Activated CD4-positive, alpha-beta T cell treated with anti-CD3 and anti-CD28 coated beads, Interleukin-2, amount 10 ng/mL, durations not matched to agents 7 days and 5 days (primary cell): ENCODE results near the gene IMPG2. TPM values are rescaled to one million over a fixed set of nuclear protein-coding genes. Genes with fewer than 3 reads are reported as not detected.

Source experiments
- CTCF ChIA-PET: fragments of 350-600 bp; sonication (Branson Sonifier 250); formaldehyde crosslinking; loops from one replicate; lab custom pipeline; 2021; ENCODE audit warnings: antibody characterized with exemption; lab: Charles Lee
- POLR2A ChIA-PET: fragments of 350-600 bp; sonication (Branson Sonifier 250); formaldehyde crosslinking; loops from one replicate; lab custom pipeline; 2021; ENCODE audit warnings: antibody characterized with exemption; lab: Charles Lee
- DNase-seq: peaks from one replicate; pipeline ENCODE4 v3.0.0-alpha.2; 2020
- H3K27ac Mint-ChIP-seq: one replicate; pipeline ENCODE4 v1.8.0; 2021; ENCODE audit warnings: mild to moderate bottlenecking, moderate library complexity, mixed read lengths
- H3K27me3 Mint-ChIP-seq: one replicate; pipeline ENCODE4 v1.8.0; 2021; ENCODE audit warnings: mixed read lengths
- H3K36me3 Mint-ChIP-seq: one replicate; pipeline ENCODE4 v1.8.0; 2021; ENCODE audit warnings: low read depth, mixed read lengths
- H3K4me1 Mint-ChIP-seq: one replicate; pipeline ENCODE4 v1.8.0; 2021; ENCODE audit warnings: mixed read lengths
- H3K4me3 Mint-ChIP-seq: one replicate; pipeline ENCODE4 v1.8.0; 2021; ENCODE audit warnings: mild to moderate bottlenecking, moderate library complexity, mixed read lengths
- H3K9me3 Mint-ChIP-seq: one replicate; pipeline ENCODE4 v1.8.0; 2021; ENCODE audit warnings: mixed read lengths
- total RNA-seq, 2 experiments: library from RNA; stranded (reverse); gene quantifications; one replicate each; pipeline ENCODE4 v1.2.3, GENCODE V29; 2021

Gene IMPG2
- total RNA-seq, 2 experiments from 2014 or later, result 0.37 to 0.50 TPM

- Mint-ChIP-seq H3K4me3 (no peak overlapping the region), H3K4me1 (peaks cover 2% of the 10 kb centered on the region), H3K36me3 (peaks cover 4% of the 10 kb centered on the region), H3K27me3 (no peaks in the 10 kb centered on the region), H3K9me3 (peaks cover 19% of the 10 kb centered on the region), H3K27ac (no peak overlapping the region)
- ChIA-PET CTCF (no interaction called here), POLR2A (no interaction called here)
- DNase-seq, result no peak
Observed at GRCh38 chr3:101303089-101303731, 17.2 kb downstream of the IMPG2 start.

DNA sequence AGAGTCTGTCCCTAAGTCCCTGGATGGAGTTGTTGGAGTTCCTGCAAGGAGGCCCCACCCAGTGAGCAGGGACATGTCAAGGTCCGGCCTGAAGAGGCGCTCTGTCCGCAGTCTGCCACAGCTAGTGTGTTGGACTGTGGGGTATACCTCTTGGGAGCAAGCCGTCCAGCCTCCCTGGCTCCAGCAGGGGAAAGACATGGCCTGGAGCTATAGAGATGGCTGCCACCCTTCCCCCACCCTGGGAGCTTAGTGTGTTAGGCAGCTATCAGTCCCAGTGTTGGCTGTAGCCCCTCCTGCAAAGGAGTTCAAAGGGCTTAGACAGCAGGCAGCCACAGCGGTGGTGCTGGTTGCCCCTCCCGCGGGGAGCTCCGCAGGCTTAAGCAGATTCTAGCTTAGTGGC is 20.3 kb downstream of the IMPG2 start:
- H3K27ac Mint-ChIP-seq, result no peak overlapping the region
- peaks cover 19% of the 10 kb centered on the region for H3K9me3 Mint-ChIP-seq
- ChIA-PET CTCF (interaction anchor here (1.0 to 1.2 kb wide), 2 partner anchors 11 to 18 kb away, joined by 3 to 5 read pairs; no protein-coding TSS in a partner anchor), POLR2A (no interaction called here)
- H3K27me3 Mint-ChIP-seq, result no peaks in the 10 kb centered on the region
- no peak for DNase-seq
- peaks cover 2% of the 10 kb centered on the region for H3K4me1 Mint-ChIP-seq
- H3K4me3 Mint-ChIP-seq, result no peak overlapping the region
- H3K36me3 Mint-ChIP-seq, result peaks cover 1% of the 10 kb centered on the region

DNA sequence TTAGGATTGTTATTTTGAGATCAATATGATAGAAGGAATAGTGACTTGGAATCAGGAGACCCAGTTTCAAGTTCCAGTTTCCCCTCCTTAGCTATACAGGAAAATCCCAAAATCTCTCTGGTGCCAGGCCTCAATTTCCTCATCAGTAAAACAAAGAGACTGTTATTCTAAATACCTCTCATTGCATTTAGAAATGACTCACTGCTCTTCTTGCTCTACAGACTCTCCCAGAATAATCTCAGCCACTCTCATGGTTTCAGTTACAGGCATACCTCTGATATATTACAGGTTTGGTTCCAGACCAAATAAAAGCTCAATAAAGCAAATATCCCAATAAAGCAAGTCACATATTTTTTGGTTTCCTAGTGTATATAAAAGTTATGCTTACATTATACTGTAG is 28.3 kb downstream of the IMPG2 start:
- peaks cover 1% of the 10 kb centered on the region for H3K36me3 Mint-ChIP-seq
- DNase-seq, result no peak
- POLR2A ChIA-PET, result no interaction called here
- peaks cover 5% of the 10 kb centered on the region for H3K9me3 Mint-ChIP-seq
- no peak overlapping the region for H3K27ac Mint-ChIP-seq
- CTCF ChIA-PET, result no interaction called here
- no peaks in the 10 kb centered on the region for H3K27me3 Mint-ChIP-seq
- H3K4me3 Mint-ChIP-seq, result no peak overlapping the region
- no peaks in the 10 kb centered on the region for H3K4me1 Mint-ChIP-seq

GRCh38 chr3:101288294-101288693 is 32.1 kb downstream of the IMPG2 start:
- Mint-ChIP-seq H3K4me1 (no peaks in the 10 kb centered on the region), H3K4me3 (no peak overlapping the region), H3K27ac (no peak overlapping the region), H3K9me3 (no peaks in the 10 kb centered on the region), H3K36me3 (no peaks in the 10 kb centered on the region), H3K27me3 (no peaks in the 10 kb centered on the region)
- POLR2A ChIA-PET, result no interaction called here
- DNase-seq, result no peak
- CTCF ChIA-PET, result no interaction called here

DNA sequence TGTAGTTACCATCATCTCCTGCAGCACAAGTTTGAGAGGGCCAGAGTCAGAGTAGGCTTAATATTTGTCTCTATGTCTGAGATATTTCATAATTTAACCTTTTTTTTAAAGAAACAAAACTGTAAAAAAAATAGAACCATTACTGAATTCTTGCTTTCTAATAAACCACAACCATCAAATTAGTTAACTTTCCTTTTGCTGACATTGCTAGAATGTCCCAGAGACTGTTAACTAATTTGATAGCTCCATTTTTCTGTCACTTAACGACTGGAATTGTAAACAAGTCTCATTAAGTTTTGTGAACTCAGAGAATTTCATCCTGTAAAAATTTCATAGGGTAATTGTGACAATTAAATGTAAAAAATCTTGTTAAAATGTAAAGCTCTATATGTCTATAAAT is 35.6 kb downstream of the IMPG2 start:
- CTCF ChIA-PET, result interaction anchor here (1.3 kb wide), 1 partner anchor 28 kb away, joined by 3 read pairs; no protein-coding TSS in a partner anchor

DNA sequence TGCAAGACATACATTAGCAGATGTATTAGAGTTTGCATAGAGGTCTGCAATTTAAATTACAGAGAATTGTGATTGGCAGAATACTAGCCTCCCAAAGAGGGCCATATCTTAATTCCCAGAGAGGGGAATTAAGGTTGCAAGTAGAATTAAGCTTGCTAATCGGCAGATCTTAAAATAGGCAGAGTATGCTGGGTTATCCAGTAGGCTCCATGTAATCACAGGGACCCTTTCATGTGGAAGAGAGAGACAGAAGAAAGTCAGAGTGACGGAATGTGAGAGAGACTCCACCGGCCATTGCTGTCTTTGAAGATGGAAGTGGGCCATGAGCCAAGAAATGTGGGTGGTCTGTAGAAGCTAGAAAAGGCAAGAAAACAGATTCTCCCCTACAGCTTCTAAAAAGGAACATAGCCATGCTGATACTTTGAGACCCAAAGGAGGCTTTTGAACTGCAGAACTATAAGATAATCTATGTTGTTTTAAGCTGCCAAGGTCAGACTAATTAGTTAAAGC is 38.8 kb downstream of the IMPG2 start:
- no peaks in the 10 kb centered on the region for H3K36me3 Mint-ChIP-seq
- no peaks in the 10 kb centered on the region for H3K9me3 Mint-ChIP-seq
- ChIA-PET CTCF (no interaction called here), POLR2A (no interaction called here)
- H3K27me3 Mint-ChIP-seq, result no peaks in the 10 kb centered on the region
- no peak overlapping the region for H3K27ac Mint-ChIP-seq
- no peak overlapping the region for H3K4me3 Mint-ChIP-seq
- H3K4me1 Mint-ChIP-seq, result no peaks in the 10 kb centered on the region
- DNase-seq, result no peak

More for the DNA sequence above, 35.6 kb downstream of the IMPG2 start:
- no peaks in the 10 kb centered on the region for H3K9me3 Mint-ChIP-seq
- no peaks in the 10 kb centered on the region for H3K36me3 Mint-ChIP-seq
- H3K4me1 Mint-ChIP-seq, result no peaks in the 10 kb centered on the region
- H3K4me3 Mint-ChIP-seq, result no peak overlapping the region
- DNase-seq, result no peak
- no peaks in the 10 kb centered on the region for H3K27me3 Mint-ChIP-seq
- no peak overlapping the region for H3K27ac Mint-ChIP-seq
- POLR2A ChIA-PET, result no interaction called here

DNA sequence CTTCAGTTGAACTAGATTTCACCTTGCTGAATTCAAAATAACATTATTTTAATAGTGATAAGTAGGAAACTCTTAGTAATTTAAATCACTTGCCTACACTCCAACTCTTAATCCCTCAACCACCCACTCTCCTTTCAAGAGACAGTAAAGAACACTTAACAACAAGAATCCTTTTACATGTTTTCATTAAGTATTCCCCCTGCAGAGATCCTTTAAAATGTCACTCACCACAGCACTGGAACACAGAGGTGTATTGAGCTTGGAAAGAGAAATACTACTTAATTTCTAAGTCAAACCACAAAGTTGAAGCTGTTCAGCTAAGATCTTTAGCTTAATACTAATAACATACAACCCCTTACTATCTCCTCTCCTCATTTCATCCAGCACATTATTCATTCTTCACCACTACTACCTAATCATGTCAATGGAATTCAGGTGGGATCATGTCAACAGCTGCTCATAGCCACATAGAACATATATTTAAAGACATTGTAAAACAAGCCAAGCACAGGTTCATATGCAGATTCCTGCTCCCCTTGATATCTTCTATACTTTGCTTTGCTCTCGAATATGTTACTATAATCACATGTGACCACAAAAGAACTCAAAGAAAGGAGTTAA is 40.5 kb downstream of the IMPG2 start:
- POLR2A ChIA-PET, result no interaction called here
- Mint-ChIP-seq H3K9me3 (no peaks in the 10 kb centered on the region), H3K4me3 (no peak overlapping the region), H3K27ac (no peak overlapping the region), H3K36me3 (no peaks in the 10 kb centered on the region), H3K4me1 (no peaks in the 10 kb centered on the region), H3K27me3 (no peaks in the 10 kb centered on the region)
- CTCF ChIA-PET, result no interaction called here
- no peak for DNase-seq

GRCh38 chr3:101279162-101279561 is 41.2 kb downstream of the IMPG2 start:
- Mint-ChIP-seq H3K36me3 (no peaks in the 10 kb centered on the region), H3K4me1 (no peaks in the 10 kb centered on the region), H3K4me3 (no peak overlapping the region), H3K9me3 (no peaks in the 10 kb centered on the region), H3K27me3 (no peaks in the 10 kb centered on the region), H3K27ac (no peak overlapping the region)
- no peak for DNase-seq
- CTCF ChIA-PET, result no interaction called here
- POLR2A ChIA-PET, result no interaction called here

GRCh38 chr3:101278727-101279126 is 41.6 kb downstream of the IMPG2 start:
- CTCF ChIA-PET, result no interaction called here
- H3K27ac Mint-ChIP-seq, result no peak overlapping the region
- H3K27me3 Mint-ChIP-seq, result no peaks in the 10 kb centered on the region
- no peaks in the 10 kb centered on the region for H3K4me1 Mint-ChIP-seq
- H3K9me3 Mint-ChIP-seq, result no peaks in the 10 kb centered on the region
- no peaks in the 10 kb centered on the region for H3K36me3 Mint-ChIP-seq
- no peak overlapping the region for H3K4me3 Mint-ChIP-seq
- POLR2A ChIA-PET, result no interaction called here
- DNase-seq, result no peak

DNA sequence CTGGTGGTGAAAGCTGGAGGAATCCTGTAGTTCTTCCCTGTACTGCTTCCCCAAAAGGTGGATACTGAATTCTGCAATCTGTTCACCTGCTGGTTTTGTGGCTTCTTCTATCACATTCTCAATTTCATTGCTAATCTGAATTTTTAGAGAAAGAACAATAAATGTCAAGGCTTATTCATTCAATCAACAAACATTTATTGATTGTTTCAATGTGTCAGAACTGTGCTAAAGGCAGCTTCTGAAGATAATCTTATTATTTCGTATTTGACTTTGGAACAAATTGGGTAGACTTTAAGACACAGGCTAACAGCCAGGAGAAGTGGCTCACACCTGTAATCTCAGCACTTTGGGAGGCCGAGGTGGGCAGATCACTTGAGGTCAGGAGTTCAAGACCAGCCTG is 46.8 kb downstream of the IMPG2 start:
- ChIA-PET POLR2A (no interaction called here), CTCF (no interaction called here)
- H3K4me3 Mint-ChIP-seq, result no peak overlapping the region
- no peaks in the 10 kb centered on the region for H3K4me1 Mint-ChIP-seq
- no peak for DNase-seq
- no peaks in the 10 kb centered on the region for H3K27me3 Mint-ChIP-seq
- H3K36me3 Mint-ChIP-seq, result no peaks in the 10 kb centered on the region
- H3K9me3 Mint-ChIP-seq, result no peaks in the 10 kb centered on the region
- no peak overlapping the region for H3K27ac Mint-ChIP-seq

DNA sequence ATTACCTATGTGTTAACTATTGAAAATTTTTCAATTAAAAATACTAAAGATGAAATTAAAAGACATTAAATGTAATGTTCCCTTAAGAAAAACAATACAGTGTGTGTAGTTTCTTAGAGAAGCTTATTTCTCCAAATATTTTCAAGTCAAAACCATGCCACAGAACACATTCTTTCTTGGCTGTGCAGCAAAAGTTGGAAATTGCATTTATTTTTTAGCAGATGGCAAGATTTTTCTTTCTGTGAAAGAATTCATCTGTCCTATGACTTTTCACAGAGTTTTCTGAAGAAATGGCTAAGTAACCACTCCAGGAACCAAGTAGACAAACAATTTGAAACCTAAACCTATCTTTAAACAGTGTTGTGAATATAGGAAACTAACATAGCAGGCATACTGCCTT is 47.2 kb downstream of the IMPG2 start:
- ChIA-PET POLR2A (no interaction called here), CTCF (no interaction called here)
- H3K36me3 Mint-ChIP-seq, result no peaks in the 10 kb centered on the region
- H3K9me3 Mint-ChIP-seq, result no peaks in the 10 kb centered on the region
- no peak overlapping the region for H3K4me3 Mint-ChIP-seq
- H3K27ac Mint-ChIP-seq, result no peak overlapping the region
- no peak for DNase-seq
- no peaks in the 10 kb centered on the region for H3K27me3 Mint-ChIP-seq
- no peaks in the 10 kb centered on the region for H3K4me1 Mint-ChIP-seq

DNA sequence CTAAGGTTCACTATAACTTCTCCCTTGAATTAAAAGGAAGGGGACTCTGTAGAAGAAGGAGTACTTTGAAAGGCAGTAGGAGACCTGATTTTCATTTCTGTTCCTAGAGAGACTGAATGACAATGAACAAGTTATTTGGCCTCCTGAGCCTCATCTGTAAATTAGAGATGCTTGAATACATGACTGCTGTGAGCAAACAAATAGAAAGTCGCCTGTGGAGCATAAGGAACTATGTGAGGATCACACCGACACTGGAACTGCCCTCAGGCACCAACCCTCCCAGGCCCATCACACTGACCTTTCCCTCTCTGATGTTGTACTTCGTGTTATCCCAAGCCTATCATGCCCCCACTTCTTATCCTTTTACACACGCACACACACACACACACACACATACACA is 48.6 kb downstream of the IMPG2 start:
- H3K4me3 Mint-ChIP-seq, result no peak overlapping the region
- H3K27ac Mint-ChIP-seq, result no peak overlapping the region
- no peaks in the 10 kb centered on the region for H3K9me3 Mint-ChIP-seq
- DNase-seq, result no peak
- H3K36me3 Mint-ChIP-seq, result no peaks in the 10 kb centered on the region
- H3K4me1 Mint-ChIP-seq, result no peaks in the 10 kb centered on the region
- ChIA-PET CTCF (no interaction called here), POLR2A (no interaction called here)
- no peaks in the 10 kb centered on the region for H3K27me3 Mint-ChIP-seq

DNA sequence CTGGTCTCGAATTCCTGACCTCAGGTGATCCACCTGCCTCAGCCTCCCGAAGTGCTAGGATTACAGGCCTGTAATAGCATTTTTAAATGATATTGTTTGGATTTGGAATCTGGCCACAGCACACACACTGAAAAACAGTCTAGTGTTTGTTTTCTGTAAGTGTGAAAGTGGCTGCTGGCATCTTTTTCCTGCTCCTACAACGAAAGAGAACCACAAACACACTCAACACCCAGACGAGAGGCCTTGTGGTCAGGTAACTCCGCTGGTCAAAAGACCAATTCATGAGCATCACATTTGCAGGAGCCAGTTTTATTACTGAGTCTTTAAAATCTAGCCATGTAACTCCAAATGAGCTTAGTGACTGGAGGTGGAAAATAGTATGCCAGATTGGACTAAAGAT is 50.2 kb downstream of the IMPG2 start:
- no peak overlapping the region for H3K27ac Mint-ChIP-seq
- no peak for DNase-seq
- H3K9me3 Mint-ChIP-seq, result no peaks in the 10 kb centered on the region
- CTCF ChIA-PET, result no interaction called here
- H3K36me3 Mint-ChIP-seq, result no peaks in the 10 kb centered on the region
- no peaks in the 10 kb centered on the region for H3K27me3 Mint-ChIP-seq
- no peak overlapping the region for H3K4me3 Mint-ChIP-seq
- POLR2A ChIA-PET, result no interaction called here
- no peaks in the 10 kb centered on the region for H3K4me1 Mint-ChIP-seq
